ENCODE results near the gene POC1B.

Gene POC1B

GRCh38 chr12:89538897-89539296 is 13.1 kb upstream of the POC1B start:
- no peak for DNase-seq

GRCh38 chr12:89537389-89537788 is 11.5 kb upstream of the POC1B start:
- DNase-seq, result no peak

- DNase-seq, result peak; percentile 44
Observed at GRCh38 chr12:89529738-89530137, 3.9 kb upstream of the POC1B start.

GRCh38 chr12:89528434-89528833 is 2.6 kb upstream of the POC1B start:
- DNase-seq, result no peak

GRCh38 chr12:89525305-89525823 is 483 bp downstream of the POC1B start:
- peak; percentile 40 for DNase-seq

- DNase-seq, result peak; percentile 86
Observed at GRCh38 chr12:89524541-89525304, 1.1 kb downstream of the POC1B start, which contains the start of gene GALNT4. GALNT4 (minus strand) TSS chr12:89524796; CDS start chr12:89524549, 247 bp downstream.

GRCh38 chr12:89523843-89524540 is 1.9 kb downstream of the POC1B start:
- no peak for DNase-seq

GRCh38 chr12:89523393-89523792 is 2.5 kb downstream of the POC1B start:
- DNase-seq, result no peak

GRCh38 chr12:89521364-89522223 is 4.3 kb downstream of the POC1B start:
- DNase-seq, result no peak

GRCh38 chr12:89517720-89518119 is 8.1 kb downstream of the POC1B start:
- no peak for DNase-seq

GRCh38 chr12:89516633-89517032 is 9.2 kb downstream of the POC1B start:
- DNase-seq, result no peak

- DNase-seq, result no peak
Observed at GRCh38 chr12:89514751-89515150, 11.1 kb downstream of the POC1B start.

GRCh38 chr12:89513544-89513943 is 12.3 kb downstream of the POC1B start:
- no peak for DNase-seq

GRCh38 chr12:89507015-89507824 is 18.6 kb downstream of the POC1B start:
- DNase-seq, result no peak

GRCh38 chr12:89506050-89506449 is 19.8 kb downstream of the POC1B start:
- no peak for DNase-seq

- DNase-seq, result peak; percentile 55
Observed at GRCh38 chr12:89504560-89505346, 21.1 kb downstream of the POC1B start.

- no peak for DNase-seq
Observed at GRCh38 chr12:89501793-89502192, 24.1 kb downstream of the POC1B start.

- DNase-seq, result no peak
Observed at GRCh38 chr12:89499857-89500256, 26.0 kb downstream of the POC1B start.

GRCh38 chr12:89497467-89497866 is 28.4 kb downstream of the POC1B start:
- DNase-seq, result no peak

- DNase-seq, result no peak
Observed at GRCh38 chr12:89497005-89497404, 28.8 kb downstream of the POC1B start.

All from EL (cell line).